Endothelial cell (in vitro differentiated cells): Measurements from ENCODE around the gene RPTOR. TPM values are rescaled to one million over a fixed set of nuclear protein-coding genes. Genes with fewer than 3 reads are reported as not detected.
A peak's percentile ranks its signal among the peaks of the same experiment; 100 is the strongest.

Experiments
- DNase-seq: peaks from one replicate; pipeline ENCODE4 v3.0.0; 2021; ENCODE audit warnings: low spot score
- H3K27ac Mint-ChIP-seq: one replicate; pipeline ENCODE4 v1.8.0; 2021; ENCODE audit warnings: mixed read lengths, inconsistent platforms; ENCODE audit not compliant: unreplicated experiment
- H3K27me3 Mint-ChIP-seq: one replicate; pipeline ENCODE4 v1.8.0; 2021; ENCODE audit warnings: mild to moderate bottlenecking, moderate library complexity, mixed read lengths, inconsistent platforms; ENCODE audit not compliant: unreplicated experiment
- H3K36me3 Mint-ChIP-seq: one replicate; pipeline ENCODE4 v1.8.0; 2021; ENCODE audit warnings: mild to moderate bottlenecking, low read depth, mixed read lengths, inconsistent platforms; ENCODE audit not compliant: unreplicated experiment
- H3K4me1 Mint-ChIP-seq: one replicate; pipeline ENCODE4 v1.8.0; 2021; ENCODE audit warnings: mild to moderate bottlenecking, mixed read lengths, inconsistent platforms; ENCODE audit not compliant: unreplicated experiment
- H3K4me3 Mint-ChIP-seq: one replicate; pipeline ENCODE4 v1.8.0; 2021; ENCODE audit warnings: mild to moderate bottlenecking, mixed read lengths, inconsistent platforms; ENCODE audit not compliant: unreplicated experiment
- H3K9me3 Mint-ChIP-seq: one replicate; pipeline ENCODE4 v1.8.0; 2021; ENCODE audit warnings: mixed read lengths, inconsistent platforms; ENCODE audit not compliant: unreplicated experiment
- CTCF ChIP-seq: fragments of 200-600 bp; sonication (generic); IDR thresholded peaks from one replicate; pipeline ENCODE4 v1.5.0; 2021; ENCODE audit warnings: antibody characterized with exemption; ENCODE audit not compliant: unreplicated experiment
- total RNA-seq: library from RNA; stranded (reverse); fragmentation: NEBNext Ultra II Directional; extraction: Animal tissue kit (Norgen Biotek cat#: 25700); gene quantifications from one replicate; pipeline ENCODE4 v1.2.1, GENCODE V29; 2021; ENCODE audit not compliant: unreplicated experiment

RPTOR gene
- total RNA-seq, 1 donor from 2014 or later, result 36.7 TPM

- Mint-ChIP-seq H3K36me3 (peaks cover 5% of the 10 kb centered on the region), H3K27me3 (peaks cover 20% of the 10 kb centered on the region), H3K27ac (no peak overlapping the region), H3K4me3 (no peak overlapping the region), H3K9me3 (no peaks in the 10 kb centered on the region), H3K4me1 (peaks cover 6% of the 10 kb centered on the region)
- DNase-seq, result no peak
- no peak for TF ChIP-seq CTCF
Observed at GRCh38 chr17:81003711-81004475, 459.3 kb downstream of the RPTOR start.

- no peak for DNase-seq
- Mint-ChIP-seq H3K4me3 (peak overlapping the region; percentile 50), H3K36me3 (peaks cover 14% of the 10 kb centered on the region), H3K9me3 (peaks cover 9% of the 10 kb centered on the region), H3K27me3 (peaks cover 22% of the 10 kb centered on the region), H3K27ac (peak overlapping the region; percentile 52), H3K4me1 (peaks cover 7% of the 10 kb centered on the region)
- TF ChIP-seq CTCF, result no peak
Observed at GRCh38 chr17:81006891-81007290, 462.3 kb downstream of the RPTOR start.

- no peak for DNase-seq
- H3K4me3 Mint-ChIP-seq, result no peak overlapping the region
- H3K27me3 Mint-ChIP-seq, result peaks cover 20% of the 10 kb centered on the region
- H3K36me3 Mint-ChIP-seq, result peaks cover 10% of the 10 kb centered on the region
- TF ChIP-seq CTCF, result no peak
- peaks cover 11% of the 10 kb centered on the region for H3K9me3 Mint-ChIP-seq
- no peak overlapping the region for H3K27ac Mint-ChIP-seq
- H3K4me1 Mint-ChIP-seq, result peaks cover 9% of the 10 kb centered on the region
Observed at GRCh38 chr17:81008140-81008539, 463.5 kb downstream of the RPTOR start.

GRCh38 chr17:81009136-81009535, 464.5 kb downstream of the RPTOR start:
- H3K36me3 Mint-ChIP-seq, result peaks cover 10% of the 10 kb centered on the region
- no peak for TF ChIP-seq CTCF
- no peak overlapping the region for H3K27ac Mint-ChIP-seq
- peaks cover 19% of the 10 kb centered on the region for H3K27me3 Mint-ChIP-seq
- H3K4me3 Mint-ChIP-seq, result no peak overlapping the region
- peaks cover 11% of the 10 kb centered on the region for H3K9me3 Mint-ChIP-seq
- H3K4me1 Mint-ChIP-seq, result peaks cover 7% of the 10 kb centered on the region
- no peak for DNase-seq

GRCh38 chr17:81010935-81011334, 466.3 kb downstream of the RPTOR start:
- Mint-ChIP-seq H3K36me3 (peaks cover 10% of the 10 kb centered on the region), H3K27me3 (peaks cover 11% of the 10 kb centered on the region), H3K9me3 (peaks cover 11% of the 10 kb centered on the region), H3K27ac (no peak overlapping the region), H3K4me1 (peaks cover 3% of the 10 kb centered on the region), H3K4me3 (peak overlapping the region; percentile 24)
- no peak for TF ChIP-seq CTCF
- no peak for DNase-seq
